ENCODE data around the gene AMIGO3. TPM values are rescaled to one million over a fixed set of nuclear protein-coding genes. Genes with fewer than 3 reads are reported as not detected.
A peak's percentile ranks its signal among the peaks of the same experiment; 100 is the strongest.
"Not testable (repeated sequence)": the region's sequence is repeated elsewhere in the genome, so short reads cannot be mapped to it uniquely, and the experiment has no call there.

AMIGO3 gene
- total RNA-seq (ENCODE audit: insufficient read depth, low replicate concordance): 2.4 TPM

- peak; percentile 97 for DNase-seq (ENCODE audit: low spot score)
These were observed at the start of gene AMIGO3 for GRCh38 chr3:49719214-49719884. TSS of gene AMIGO3 (minus strand) at chr3:49719684. CDS start at chr3:49719465, 219 bp downstream.

GRCh38 chr3:49763981-49764380 lies 44.5 kb upstream of the AMIGO3 start:
- no peak for DNase-seq (ENCODE audit: low spot score)

- no peak for DNase-seq (ENCODE audit: low spot score)
These were observed 42.2 kb upstream of the AMIGO3 start for GRCh38 chr3:49761661-49762060.

- no peak for DNase-seq (ENCODE audit: low spot score)
These were observed 39.7 kb upstream of the AMIGO3 start for GRCh38 chr3:49759226-49759625.

GRCh38 chr3:49757197-49757596 lies 37.7 kb upstream of the AMIGO3 start:
- DNase-seq (ENCODE audit: low spot score): no peak

GRCh38 chr3:49756036-49756435 lies 36.6 kb upstream of the AMIGO3 start:
- DNase-seq (ENCODE audit: low spot score): no peak

- no peak for DNase-seq (ENCODE audit: low spot score)
These were observed 35.1 kb upstream of the AMIGO3 start for GRCh38 chr3:49754536-49754935.

- DNase-seq (ENCODE audit: low spot score): no peak
These were observed 32.0 kb upstream of the AMIGO3 start for GRCh38 chr3:49751501-49751900.

- DNase-seq (ENCODE audit: low spot score): no peak
These were observed 30.6 kb upstream of the AMIGO3 start for GRCh38 chr3:49750056-49750455.

GRCh38 chr3:49748874-49749273 lies 29.4 kb upstream of the AMIGO3 start:
- DNase-seq (ENCODE audit: low spot score): not testable (repeated sequence)

GRCh38 chr3:49747792-49748480 lies 28.5 kb upstream of the AMIGO3 start:
- no peak for DNase-seq (ENCODE audit: low spot score)

GRCh38 chr3:49745986-49746385 lies 26.5 kb upstream of the AMIGO3 start:
- no peak for DNase-seq (ENCODE audit: low spot score)

GRCh38 chr3:49740427-49740826 lies 20.9 kb upstream of the AMIGO3 start:
- DNase-seq (ENCODE audit: low spot score): no peak

- no peak for DNase-seq (ENCODE audit: low spot score)
These were observed 18.7 kb upstream of the AMIGO3 start for GRCh38 chr3:49738067-49738713.

- DNase-seq (ENCODE audit: low spot score): no peak
These were observed 15.3 kb upstream of the AMIGO3 start for GRCh38 chr3:49734752-49735151.

GRCh38 chr3:49733551-49733950 lies 14.1 kb upstream of the AMIGO3 start:
- DNase-seq (ENCODE audit: low spot score): no peak

- no peak for DNase-seq (ENCODE audit: low spot score)
These were observed 13.1 kb upstream of the AMIGO3 start for GRCh38 chr3:49732597-49732996.

- DNase-seq (ENCODE audit: low spot score): no peak
These were observed 10.6 kb upstream of the AMIGO3 start for GRCh38 chr3:49729966-49730609.

- no peak for DNase-seq (ENCODE audit: low spot score)
These were observed 8.5 kb upstream of the AMIGO3 start for GRCh38 chr3:49727924-49728361.

- no peak for DNase-seq (ENCODE audit: low spot score)
These were observed 7.9 kb upstream of the AMIGO3 start for GRCh38 chr3:49727154-49727923.

GRCh38 chr3:49725906-49726681 lies 6.6 kb upstream of the AMIGO3 start:
- no peak for DNase-seq (ENCODE audit: low spot score)
